ENCODE measurements around the gene LHFPL3.

- TF ChIP-seq CTCF (IDR thresholded peaks at IDR 0.05; ENCODE audit: low read depth, low read length, poor library complexity, severe bottlenecking) (no peak), EZH2phosphoT487 (IDR thresholded peaks at IDR 0.05; ENCODE audit: borderline replicate concordance, low read length) (no peak)
These were observed 533.5 kb downstream of the LHFPL3 start for GRCh38 chr7:104861729-104862390.
